CD4-positive, alpha-beta T cell treated with Interferon gamma for 1 hour (primary cell): ENCODE data around the gene MSANTD7.
"Not testable (repeated sequence)": the region's sequence is repeated elsewhere in the genome, so short reads cannot be mapped to it uniquely, and the experiment has no call there.

Experiments
- DNase-seq: peaks from one replicate; pipeline ENCODE4 v3.0.0-alpha.2; 2020

The MSANTD7 gene, protein sequence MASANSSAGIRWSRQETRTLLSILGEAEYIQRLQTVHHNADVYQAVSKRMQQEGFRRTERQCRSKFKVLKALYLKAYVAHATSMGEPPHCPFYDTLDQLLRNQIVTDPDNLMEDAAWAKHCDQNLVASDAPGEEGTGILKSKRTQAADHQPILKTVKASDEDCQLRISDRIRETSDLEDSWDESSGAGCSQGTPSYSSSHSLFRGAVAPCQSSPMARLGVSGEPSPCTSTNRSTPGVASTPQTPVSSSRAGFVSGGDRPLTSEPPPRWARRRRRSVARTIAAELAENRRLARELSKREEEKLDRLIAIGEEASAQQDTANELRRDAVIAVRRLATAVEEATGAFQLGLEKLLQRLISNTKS

DNA sequence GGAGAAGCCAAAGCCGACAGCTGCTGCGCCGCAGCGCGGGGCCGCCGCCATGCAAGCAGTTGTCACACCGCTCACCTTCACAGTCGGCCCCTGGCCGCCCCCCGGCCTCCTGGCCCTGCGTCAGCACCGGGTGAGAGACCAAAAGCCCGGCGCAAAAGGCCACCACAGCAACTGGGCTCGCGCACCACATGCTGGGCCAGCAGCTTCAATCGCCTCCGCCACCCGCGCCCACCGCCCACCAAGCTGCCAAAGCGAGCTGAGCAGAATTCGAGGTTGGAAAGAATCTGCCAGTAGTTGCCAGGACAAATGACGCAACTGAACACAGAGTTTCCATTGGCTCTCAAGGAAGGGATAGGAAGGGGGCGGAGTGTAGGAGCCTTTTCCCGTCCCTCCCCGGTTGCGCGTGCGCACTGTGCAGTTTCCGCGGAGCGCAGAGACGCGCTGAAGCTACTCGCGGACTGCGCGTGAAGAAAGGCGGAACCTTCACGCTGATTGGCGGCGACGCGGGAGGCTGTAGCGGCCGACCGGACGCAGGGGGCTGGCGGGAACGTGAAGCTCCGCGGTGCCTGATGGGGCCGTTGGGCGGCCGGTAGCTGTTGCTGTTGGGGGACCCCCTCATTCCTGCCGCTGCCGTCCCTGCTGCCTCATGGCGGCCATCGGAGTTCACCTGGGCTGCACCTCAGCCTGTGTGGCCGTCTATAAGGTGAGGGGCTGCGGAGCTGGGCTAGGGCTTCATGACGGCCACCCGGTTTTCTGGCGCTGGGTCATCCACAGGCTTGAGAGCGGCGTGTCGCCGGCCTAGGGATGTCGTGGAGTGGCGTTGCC, at the start of gene MSANTD7, which contains the start of the genes CDNF and HSPA14:
Gene MSANTD7, plus strand, starts transcription at position 550 of the 825 bp plus-strand sequence. CDS start 3,979 bp downstream, outside the sequence.
Gene CDNF, minus strand, starts transcription at position 281 of the 825 bp plus-strand sequence. Its CDS starts 91 bp downstream, at position 190.
Gene HSPA14, plus strand, starts transcription at position 550 of the 825 bp plus-strand sequence. Its CDS starts 97 bp downstream, at position 647.
- DNase-seq, result peak; percentile 99

DNA sequence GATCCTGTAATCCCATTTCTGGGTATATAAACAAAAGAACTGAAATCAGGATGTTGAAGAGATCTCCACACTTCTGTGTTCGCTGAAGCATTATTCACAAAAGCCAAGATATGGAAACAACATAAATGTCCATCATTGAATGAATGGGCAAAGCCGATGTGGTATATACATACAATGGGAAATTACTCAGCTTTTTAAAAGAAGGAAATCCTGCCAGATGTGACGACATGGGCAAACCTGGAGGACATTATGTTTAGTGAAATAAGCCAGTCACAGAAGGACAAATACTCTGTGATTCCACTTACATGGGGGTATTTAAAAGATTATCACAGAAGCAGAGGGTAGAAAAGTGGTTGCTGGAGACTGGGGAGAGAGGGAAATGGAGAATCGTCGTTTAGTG, 39.5 kb upstream of the MSANTD7 start:
- DNase-seq, result no peak

DNA sequence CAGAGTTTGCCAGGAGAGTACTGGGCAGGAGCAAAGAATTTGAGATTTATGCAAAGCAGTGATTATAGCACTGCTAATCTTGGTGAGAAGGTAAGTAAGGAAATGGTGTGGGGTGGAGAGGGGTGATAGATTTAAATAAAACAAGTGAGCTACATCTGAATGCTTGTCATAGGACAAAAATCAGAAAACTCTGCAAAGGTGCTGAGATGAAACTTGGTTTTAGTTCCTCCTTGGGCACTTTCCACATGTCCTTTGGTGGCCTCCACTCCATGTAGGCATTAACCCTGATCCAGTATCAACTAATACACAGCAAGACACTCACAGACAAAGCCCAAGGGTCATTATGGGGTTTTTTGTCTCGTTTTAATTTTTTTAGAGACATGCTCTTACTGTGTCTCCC, 37.7 kb upstream of the MSANTD7 start:
- DNase-seq, result no peak

DNA sequence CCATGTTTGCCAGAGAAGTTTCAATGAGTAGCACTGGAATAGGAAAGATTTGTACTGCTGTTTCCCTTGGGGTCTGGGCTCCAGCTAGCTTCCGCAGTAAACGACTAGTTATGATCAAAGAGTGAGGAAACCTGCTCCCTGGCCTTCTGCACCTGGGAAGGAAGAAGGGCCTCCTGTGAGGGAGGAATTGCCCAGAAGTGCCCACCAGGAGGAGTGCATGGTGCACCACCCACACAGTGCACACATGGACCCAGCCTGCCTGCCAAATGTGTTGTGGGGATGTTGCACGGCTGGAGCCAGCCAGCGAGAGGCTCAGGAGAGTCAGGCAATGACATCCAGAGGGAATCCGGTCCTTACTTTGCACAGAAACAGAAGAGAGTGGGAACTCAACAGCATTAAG, 36.4 kb upstream of the MSANTD7 start:
- no peak for DNase-seq

DNA sequence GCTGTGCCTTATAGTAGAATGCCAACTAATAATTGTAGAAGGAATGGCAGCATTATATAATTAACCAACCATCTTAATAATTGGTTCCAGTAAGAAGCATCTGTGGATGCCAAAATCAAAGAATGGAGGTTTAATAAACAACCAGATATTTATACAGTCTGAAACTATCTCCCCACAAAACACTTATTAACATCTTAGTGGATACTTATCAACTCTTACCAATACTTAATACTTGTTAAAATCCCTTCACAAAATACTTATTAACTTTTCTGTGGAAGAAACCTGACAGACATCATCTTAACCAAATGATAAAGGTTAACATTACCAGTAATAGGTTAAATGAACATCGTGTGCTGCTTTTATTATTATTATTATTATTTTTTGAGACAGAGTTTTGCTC, 34.3 kb upstream of the MSANTD7 start:
- no peak for DNase-seq

DNA sequence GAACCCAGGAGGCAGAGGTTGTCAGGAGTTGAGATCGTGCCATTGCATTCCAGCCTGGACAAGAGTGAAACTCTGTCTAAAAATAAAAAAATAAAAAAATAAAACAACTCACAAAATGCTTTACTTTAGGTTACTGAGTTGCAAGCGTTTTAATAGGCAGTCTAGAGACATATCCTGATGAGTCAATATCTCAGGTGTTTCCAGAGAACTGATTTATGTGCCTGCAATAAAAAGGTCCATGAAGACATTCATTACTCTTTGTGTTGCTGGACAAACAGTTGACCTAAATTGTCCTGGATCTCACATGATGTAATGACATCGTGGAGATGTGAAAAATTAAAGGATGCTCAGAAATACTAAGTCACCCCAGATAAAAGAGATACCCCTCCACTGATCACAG, 31.8 kb upstream of the MSANTD7 start:
- no peak for DNase-seq

DNA sequence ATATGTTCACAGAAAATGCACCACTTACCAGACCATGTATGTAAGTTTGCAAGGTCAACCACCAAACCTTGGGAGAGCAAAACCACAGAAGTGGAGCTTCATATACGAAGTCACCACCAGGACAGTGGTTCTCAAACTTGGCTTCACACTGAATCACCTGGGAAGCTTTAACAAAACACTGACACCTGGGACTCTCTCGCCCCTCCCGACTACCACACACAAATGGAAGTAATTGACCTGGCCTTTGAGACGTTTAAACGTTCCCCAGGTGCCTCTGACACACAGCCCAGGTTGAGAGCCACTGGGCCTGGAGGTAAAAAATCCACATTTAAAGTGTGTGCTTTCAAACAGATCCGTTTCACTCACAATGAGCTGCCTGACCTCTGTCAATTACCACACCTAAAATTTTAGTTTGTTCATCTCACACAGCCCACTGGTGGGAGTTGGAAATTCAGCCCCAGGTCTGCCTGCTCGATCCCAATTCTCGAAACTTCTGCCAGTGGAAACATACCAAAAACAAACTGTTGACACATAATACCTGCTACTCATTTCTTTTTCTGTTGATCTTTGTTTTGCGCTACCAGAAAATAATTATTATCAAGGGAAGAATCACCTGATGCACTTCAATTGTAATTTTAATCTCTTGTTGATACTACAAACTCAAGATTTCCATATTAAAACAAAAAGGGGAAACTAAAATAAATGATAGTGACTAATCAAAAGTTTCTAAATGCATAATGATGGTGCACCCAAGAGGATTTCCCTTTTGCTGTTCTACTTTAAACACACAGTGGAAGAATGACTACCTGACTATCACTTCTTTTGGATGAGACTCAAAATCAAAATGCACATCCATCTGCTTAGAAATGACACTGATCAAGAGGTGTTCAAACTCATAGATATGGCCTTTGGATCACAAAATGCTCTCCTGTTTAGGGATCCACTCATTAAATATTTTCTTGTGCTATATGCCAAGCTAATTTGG, 26.8 kb upstream of the MSANTD7 start:
- no peak for DNase-seq

DNA sequence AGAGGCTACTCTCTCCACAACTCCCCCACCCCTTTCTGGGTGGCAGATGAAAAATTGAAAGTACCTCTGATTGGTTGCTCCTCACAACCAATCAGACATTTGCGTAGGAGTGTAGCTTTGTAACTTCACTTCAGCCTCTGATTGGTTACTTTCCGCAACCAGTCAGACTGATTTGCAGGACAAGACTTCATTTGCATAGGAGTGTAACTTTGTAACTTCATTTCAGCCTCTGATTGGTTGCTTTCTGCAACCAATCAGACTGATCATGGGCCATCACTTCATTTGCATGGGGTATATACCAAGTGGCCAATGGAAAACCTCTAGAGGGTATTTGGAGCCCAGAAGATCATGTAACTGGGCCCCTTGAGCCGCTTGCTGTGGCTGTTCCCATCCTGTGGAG, 25.8 kb upstream of the MSANTD7 start:
- no peak for DNase-seq

DNA sequence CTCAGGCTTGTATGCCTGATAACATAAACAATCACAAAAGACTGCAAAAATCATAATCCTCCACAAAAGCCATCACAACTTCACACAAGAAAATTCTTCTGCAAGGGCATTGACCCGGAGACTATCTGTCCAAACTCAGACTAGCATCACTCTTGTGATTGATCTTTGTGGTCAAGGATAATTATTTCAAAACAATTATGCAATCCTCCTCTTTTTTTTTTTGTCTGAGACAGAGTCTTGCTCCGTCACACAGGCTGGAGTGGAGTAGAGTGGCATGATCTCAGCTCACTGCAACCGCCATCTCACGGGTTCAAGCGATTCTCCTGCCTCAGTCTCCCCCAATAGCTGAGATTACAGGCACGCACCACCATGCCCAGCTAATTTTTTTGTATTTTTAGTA, 22.4 kb upstream of the MSANTD7 start:
- no peak for DNase-seq

DNA sequence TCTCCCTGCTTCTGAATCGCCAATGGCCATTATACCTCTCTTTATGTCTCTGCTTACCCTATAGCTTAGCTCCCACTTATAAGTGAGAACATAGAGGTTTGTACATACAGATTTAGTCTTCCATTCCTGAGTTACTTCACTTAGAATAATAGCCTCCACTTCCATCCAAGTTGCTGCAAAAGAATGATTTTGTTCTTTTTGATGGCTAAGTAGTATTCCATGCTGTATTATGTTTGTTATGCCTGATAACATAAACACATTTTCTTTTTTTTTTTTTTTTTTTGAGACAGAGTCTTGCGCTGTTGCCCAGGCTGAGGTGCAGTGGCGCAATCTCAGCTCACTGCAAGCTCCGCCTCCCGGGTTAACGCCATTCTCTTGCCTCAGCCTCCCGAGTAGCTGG, 21.4 kb upstream of the MSANTD7 start:
- not testable (repeated sequence) for DNase-seq

DNA sequence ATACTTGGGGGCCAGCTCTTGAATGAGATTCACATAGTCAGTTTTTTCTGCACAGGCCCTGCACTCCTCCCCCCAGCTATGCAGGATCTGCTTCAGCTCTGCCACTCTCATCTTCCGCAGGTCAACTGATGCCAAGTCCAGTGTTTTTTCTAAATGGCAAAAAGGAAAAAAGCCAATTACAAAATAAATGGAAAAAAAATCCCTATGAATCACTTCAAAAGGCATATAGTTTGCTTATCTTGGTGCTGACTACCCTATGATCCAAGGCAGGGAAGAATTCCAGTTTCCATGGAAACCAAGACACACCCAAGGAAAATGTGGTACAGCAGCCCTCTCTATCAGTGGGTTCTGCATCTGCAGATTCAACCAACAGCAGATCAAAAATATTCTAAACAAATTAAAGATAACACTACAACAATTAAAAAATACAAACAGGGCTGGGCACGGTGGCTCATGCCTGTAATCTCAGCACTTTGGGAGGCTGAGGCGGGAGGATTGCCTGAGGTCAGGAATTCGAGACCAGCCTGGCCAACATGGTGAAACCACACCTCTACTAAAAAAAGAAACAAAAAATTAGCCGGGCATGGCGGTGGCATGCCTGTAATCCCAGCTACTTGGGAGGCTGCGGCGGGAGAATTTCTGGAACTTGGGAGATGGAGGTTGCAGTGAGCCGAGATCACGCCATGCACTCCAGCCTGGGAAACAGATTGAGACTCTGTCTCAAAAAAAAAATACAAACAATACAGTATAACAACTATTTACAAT, 17.9 kb upstream of the MSANTD7 start:
- no peak for DNase-seq

DNA sequence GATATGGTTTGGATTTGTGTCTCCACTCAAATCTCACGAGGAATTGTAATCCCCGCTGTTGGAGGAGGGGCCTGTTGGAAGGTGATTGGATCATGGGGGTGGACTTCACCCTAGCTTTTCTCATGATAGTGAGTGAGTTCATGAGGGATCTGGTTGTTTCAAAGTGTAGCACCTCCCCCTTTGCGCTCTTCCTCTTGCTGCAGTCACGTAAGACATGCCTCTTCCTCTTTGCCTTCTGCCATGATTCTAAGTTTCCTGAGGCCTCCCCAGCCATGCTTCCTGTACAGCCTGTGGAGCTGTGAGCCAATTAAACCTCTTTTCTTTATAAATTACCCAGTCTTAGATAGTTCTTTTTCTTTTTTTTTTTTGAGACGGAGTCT, 17.3 kb upstream of the MSANTD7 start:
- DNase-seq, result no peak

DNA sequence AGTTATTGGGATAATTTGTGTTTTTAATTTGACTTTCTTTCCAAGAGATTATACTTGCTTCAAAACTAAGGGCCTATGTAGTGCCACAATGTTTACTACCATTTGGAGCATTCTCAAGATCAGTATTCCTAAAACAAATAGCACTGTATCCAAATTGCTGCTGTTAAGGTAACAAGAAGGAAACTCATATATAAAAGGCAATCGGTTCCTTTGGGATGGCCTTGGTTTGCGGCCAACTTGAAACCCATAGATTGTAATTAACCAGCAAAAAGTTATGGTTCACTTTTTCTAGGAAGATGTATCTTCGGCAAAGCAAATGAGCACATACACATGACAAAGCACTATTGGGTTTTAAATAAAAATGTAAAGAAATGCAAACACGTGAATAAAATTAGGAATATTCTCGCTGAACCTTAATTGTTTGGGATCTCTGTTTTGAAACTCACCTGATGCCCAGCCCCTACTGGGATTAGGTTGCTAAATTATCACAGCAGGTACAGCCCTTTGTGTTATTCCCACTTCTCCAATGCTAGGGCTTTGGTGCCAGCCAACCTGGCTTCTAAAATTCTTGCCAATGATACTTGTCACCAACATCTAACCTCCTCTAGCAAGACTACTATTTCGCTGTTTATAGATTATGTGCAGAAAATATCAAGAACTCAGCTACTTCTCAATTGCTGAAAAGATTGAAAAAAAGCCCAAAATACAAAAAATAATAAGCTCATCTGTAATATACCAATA, 16.3 kb upstream of the MSANTD7 start:
- no peak for DNase-seq

DNA sequence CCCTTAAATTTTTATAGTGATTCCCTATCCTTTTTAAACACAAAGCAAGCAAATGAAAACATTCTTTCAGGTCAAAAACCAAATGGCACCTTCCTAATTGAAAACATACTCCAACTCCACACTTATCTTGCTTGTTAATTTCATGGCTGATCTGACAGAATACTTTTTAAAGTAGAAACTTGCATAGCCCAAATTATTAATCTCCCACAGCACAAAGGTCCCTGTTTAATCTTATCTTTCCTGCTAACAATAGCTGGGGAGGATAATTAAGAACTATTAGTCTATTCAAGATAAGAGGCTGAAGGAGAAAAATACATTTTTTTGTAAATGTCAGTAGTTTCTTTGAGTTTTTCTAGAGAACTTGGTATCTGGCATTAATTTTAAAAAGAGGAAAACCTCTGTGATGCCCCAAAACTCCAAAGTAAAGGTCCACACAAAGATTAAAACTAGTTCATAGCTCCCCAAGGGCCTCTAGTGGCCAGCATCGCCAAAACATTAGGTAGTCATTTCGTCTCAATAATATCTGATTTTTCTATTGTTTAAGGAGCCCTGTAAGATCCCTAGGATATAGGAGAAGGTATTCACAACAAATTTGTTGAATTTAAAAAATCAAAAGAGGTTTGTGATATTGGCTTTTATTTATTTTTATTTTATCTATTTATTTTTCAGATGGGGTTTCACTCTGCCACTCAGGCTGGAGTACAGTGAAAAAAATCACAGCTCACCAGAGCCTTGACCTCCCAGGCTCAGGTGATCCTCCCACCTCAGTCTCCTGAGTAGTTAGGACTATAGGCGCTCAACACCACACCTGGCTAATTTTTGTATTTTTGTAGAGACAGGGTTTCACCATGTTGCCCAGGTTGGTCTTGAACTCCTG, 15.0 kb upstream of the MSANTD7 start:
- peak; percentile 42 for DNase-seq

DNA sequence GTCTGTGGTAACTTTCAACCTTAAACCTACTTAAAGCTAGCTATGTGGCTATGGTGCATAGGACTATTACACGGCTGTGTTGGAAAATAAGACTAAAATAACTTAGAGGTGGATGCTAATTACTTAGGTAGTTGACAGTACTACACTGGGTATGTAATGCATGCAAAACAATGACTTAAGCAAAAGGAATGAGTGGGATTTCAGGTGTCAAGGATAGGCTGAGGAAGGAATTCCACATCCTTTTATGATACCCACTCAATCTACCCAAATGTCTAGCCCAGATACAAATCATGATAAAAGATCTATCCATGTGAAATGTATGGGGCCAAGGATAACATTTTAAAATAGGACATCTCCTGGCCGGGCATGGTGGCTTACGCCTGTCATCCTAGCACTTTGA, 14.1 kb upstream of the MSANTD7 start:
- no peak for DNase-seq

DNA sequence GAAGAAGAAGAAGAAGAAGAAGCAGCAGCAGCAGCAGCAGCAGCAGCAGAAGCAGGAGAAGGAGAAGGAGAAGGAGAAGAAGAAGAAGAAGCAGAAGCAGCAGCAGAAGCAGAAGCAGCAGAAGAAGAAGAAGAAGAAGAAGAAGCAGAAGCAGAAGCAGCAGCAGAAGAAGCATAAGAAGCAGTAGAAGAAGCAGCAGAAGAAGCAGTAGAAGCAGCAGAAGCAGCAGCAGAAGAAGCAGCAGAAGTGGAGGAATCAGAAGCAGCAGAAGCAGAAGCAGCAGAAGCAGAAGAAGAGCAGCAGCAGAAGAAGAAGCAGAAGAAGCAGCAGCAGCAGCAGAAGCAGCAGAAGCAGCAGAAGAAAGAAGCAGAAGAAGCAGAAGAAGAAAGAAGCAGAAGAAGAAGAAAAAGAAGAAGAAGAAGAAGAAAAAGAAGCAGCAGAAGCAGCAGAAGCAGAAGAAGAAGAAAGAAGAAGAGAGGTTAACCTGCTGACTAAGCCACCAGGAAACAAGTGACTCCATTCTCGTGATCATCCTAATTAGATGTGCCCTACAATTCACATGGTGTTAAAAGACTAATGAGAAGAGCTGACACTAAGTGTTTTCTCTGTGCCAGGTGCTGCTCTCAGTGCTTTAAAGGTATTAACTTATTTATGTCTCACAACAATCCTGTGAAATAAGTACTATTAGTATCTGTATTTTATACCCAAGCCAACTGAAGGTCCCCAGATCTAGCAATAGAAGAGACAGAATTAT, 11.9 kb upstream of the MSANTD7 start:
- DNase-seq, result no peak

DNA sequence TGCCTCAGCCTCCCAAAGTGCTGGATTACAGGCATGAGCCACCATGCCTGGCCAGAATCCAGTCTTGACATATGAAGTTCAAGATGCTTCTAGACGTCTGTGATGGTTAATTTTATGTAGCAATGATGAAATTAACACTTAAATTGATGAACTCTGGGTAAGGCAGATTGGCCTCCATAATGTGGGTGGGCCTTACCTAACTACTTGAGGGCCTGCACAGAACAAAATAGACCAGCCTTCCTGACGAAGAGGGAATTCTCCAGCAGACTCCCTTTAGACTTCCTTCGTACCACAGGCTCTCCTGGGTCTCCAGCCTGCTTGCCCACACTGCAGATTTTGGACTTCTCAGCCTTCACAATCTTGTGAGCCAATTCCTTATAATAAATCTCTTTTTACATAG, 5.0 kb upstream of the MSANTD7 start:
- no peak for DNase-seq

DNA sequence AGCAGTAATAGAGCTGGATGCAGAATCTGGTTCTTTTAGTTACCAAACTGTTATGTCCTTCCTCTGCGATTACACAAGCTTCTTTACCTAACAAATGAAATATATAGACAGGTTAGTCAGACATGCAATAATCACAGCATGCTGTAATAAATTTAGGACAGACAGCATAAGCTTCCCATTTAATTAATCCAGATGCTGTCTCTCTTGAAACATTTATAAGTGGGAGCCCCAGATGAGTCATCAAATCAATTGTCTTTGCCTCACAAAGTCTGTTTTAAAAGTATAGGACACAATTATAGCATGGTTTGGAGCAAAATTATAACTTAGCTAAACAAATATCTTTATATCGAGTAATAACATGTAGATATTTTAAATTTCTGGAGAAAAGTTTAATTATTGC, 1.9 kb upstream of the MSANTD7 start:
- no peak for DNase-seq

DNA sequence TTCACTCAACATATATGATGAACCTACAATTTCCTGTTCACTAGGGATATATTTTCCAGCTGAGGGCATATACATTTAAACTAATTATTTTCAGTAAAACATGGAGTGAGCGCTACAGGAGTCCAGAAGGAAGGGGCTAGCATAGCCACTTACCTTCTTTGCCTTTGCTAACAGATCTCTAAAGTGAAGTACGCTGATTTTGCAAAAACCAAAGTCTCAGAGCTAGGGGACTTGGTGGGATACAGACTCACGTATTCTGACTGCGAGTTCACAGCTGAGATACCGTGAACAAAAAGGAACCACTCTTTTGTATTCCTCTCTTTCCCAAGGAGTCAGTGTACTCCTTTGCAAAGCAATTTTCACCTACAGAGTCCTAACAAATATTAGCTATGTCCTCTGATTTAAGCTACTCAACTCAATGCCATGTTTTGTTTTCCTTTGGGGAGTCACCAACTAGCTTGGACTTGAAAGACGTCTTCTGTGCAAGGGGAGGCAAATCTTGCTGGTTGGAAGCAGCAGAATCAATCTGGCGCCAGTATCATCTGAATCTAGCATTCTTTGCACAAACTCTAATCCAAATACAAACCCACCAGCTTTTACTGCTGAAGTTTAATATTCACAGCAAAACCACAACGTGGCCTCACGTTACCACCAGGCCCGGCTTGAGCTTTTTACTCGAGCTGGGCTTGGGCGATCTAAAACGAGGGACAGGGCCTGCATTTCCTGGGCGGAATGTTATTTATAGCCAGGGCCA, 926 bp upstream of the MSANTD7 start:
- DNase-seq, result no peak
